Hepatocyte (in vitro differentiated cells): ENCODE results near the gene CMSS1. TPM values are rescaled to one million over a fixed set of nuclear protein-coding genes. Genes with fewer than 3 reads are reported as not detected.

Source experiments
- DNase-seq: peaks from one replicate; pipeline ENCODE4 v3.0.0-alpha.2; 2016; ENCODE audit warnings: low spot score
- H2AFZ ChIP-seq: fragments of 200-600 bp; sonication (generic); 2 replicates; pipeline ENCODE4 v1.6.0; 2016; ENCODE audit warnings: antibody characterized with exemption, mild to moderate bottlenecking
- H3K27ac ChIP-seq: fragments of 200-600 bp; sonication (generic); 2 replicates; pipeline ENCODE4 v1.5.1; 2016; ENCODE audit warnings: mild to moderate bottlenecking
- H3K27me3 ChIP-seq: fragments of 200-600 bp; sonication (generic); 2 replicates; pipeline ENCODE4 v1.6.1; 2016
- H3K36me3 ChIP-seq: fragments of 200-600 bp; sonication (generic); replicated peaks from 2 replicates; pipeline ENCODE4 v1.5.1; 2016; ENCODE audit warnings: low read depth; ENCODE audit not compliant: insufficient read depth
- H3K4me1 ChIP-seq: fragments of 200-600 bp; sonication (generic); 2 replicates; pipeline ENCODE4 v1.5.1; 2016; ENCODE audit warnings: mild to moderate bottlenecking, moderate library complexity; ENCODE audit not compliant: insufficient read depth
- H3K4me2 ChIP-seq: fragments of 200-600 bp; sonication (generic); 2 replicates; pipeline ENCODE4 v1.6.0; 2016
- H3K4me3 ChIP-seq: fragments of 200-600 bp; sonication (generic); 2 replicates; pipeline ENCODE4 v1.5.1; 2016; ENCODE audit warnings: mild to moderate bottlenecking
- H3K79me2 ChIP-seq: fragments of 200-600 bp; sonication (generic); 2 replicates; pipeline ENCODE4 v1.6.0; 2017; ENCODE audit warnings: mild to moderate bottlenecking
- H3K9me2 ChIP-seq: fragments of 200-600 bp; sonication (generic); replicated peaks from 2 replicates; pipeline ENCODE4 v1.6.0; 2017; ENCODE audit warnings: mild to moderate bottlenecking; ENCODE audit not compliant: insufficient read depth
- H3K9me3 ChIP-seq: fragments of 200-600 bp; sonication (generic); 2 replicates; pipeline ENCODE4 v1.5.1; 2016; ENCODE audit warnings: low read depth, mild to moderate bottlenecking
- H4K20me1 ChIP-seq: fragments of 200-600 bp; sonication (generic); 2 replicates; pipeline ENCODE4 v1.6.0; 2016; ENCODE audit warnings: mild to moderate bottlenecking; ENCODE audit not compliant: insufficient read depth, poor library complexity, severe bottlenecking
- EZH2 ChIP-seq: fragments of 200-600 bp; sonication (generic); IDR thresholded peaks from 2 replicates; pipeline ENCODE4 v1.6.1; 2016; ENCODE audit warnings: antibody characterized with exemption, mild to moderate bottlenecking, borderline replicate concordance
- EZH2phosphoT487 ChIP-seq: fragments of 200-600 bp; sonication (generic); IDR thresholded peaks from one replicate; pipeline ENCODE4 v1.6.1; 2018; ENCODE audit warnings: antibody characterized with exemption, mild to moderate bottlenecking, low read depth, moderate library complexity; ENCODE audit not compliant: unreplicated experiment, severe bottlenecking
- WGBS: methylation state at CpG from one replicate; pipeline ENCODE4 v1.1.6; 2016; ENCODE audit warnings: low lambda C conversion rate; ENCODE audit errors: missing lambda C conversion rate; 5-methylcytosine and 5-hydroxymethylcytosine counted together
- polyA plus RNA-seq: library from polyadenylated mRNA; unstranded; fragments of >200 nt; fragmentation: Nextera tagmentation; extraction: Ambion mirVana; gene quantifications from 2 replicates; pipeline ENCODE4 v1.2.1, GENCODE V29; 2016
- total RNA-seq: library from RNA; depleted of rRNA; stranded (reverse); fragments of >200 nt; gene quantifications from 2 replicates; pipeline ENCODE4 v1.2.3, GENCODE V29; 2014
- TF ChIP-seq, protein P1 (sequence below): fragments of 200-600 bp; sonication (generic); IDR thresholded peaks from 2 replicates; pipeline ENCODE4 v1.5.1; 2016; ENCODE audit warnings: antibody characterized with exemption, mild to moderate bottlenecking; ENCODE audit not compliant: poor library complexity

CMSS1 gene
- total and polyA plus RNA-seq, 2 experiments from 2014 or later = 11.8 to 17.0 TPM

DNA sequence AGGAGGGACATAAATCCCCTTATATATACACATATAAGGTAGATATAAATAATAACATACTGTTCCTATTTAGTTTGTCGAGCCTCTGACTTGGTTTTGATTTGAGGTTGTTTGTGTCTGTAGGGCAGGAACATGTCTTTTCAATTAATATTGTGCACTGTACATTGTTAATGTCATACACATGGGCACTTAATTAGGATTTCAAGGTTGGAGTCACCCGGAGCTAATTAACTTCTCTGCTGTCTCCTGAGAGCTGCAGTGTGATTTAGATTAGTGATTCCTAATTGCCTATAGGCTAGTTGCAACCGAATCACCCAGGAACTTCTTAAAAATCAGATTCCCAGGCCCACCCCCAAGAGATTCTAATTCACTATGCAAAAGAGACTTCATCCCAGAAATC, 347.1 kb downstream of the CMSS1 start:
- Histone ChIP-seq H3K4me2 (no peak overlapping the region), H3K27ac (no peak overlapping the region), H3K9me3 (no peaks in the 10 kb centered on the region), H4K20me1 (no peaks in the 10 kb centered on the region), H2AFZ (peak overlapping the region; percentile 31), H3K4me1 (peaks cover 20% of the 10 kb centered on the region), H3K9me2 (no peaks in the 10 kb centered on the region), H3K4me3 (no peak overlapping the region), H3K79me2 (no peaks in the 10 kb centered on the region), H3K36me3 (no peaks in the 10 kb centered on the region), H3K27me3 (no peaks in the 10 kb centered on the region)
- 53% methylated on average over 3 of the region's 3 CpGs for WGBS
- TF ChIP-seq, protein P1, sequence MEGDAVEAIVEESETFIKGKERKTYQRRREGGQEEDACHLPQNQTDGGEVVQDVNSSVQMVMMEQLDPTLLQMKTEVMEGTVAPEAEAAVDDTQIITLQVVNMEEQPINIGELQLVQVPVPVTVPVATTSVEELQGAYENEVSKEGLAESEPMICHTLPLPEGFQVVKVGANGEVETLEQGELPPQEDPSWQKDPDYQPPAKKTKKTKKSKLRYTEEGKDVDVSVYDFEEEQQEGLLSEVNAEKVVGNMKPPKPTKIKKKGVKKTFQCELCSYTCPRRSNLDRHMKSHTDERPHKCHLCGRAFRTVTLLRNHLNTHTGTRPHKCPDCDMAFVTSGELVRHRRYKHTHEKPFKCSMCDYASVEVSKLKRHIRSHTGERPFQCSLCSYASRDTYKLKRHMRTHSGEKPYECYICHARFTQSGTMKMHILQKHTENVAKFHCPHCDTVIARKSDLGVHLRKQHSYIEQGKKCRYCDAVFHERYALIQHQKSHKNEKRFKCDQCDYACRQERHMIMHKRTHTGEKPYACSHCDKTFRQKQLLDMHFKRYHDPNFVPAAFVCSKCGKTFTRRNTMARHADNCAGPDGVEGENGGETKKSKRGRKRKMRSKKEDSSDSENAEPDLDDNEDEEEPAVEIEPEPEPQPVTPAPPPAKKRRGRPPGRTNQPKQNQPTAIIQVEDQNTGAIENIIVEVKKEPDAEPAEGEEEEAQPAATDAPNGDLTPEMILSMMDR = no peak
- TF ChIP-seq EZH2phosphoT487 = no peak
- TF ChIP-seq EZH2 = no peak
- no peak for DNase-seq

DNA sequence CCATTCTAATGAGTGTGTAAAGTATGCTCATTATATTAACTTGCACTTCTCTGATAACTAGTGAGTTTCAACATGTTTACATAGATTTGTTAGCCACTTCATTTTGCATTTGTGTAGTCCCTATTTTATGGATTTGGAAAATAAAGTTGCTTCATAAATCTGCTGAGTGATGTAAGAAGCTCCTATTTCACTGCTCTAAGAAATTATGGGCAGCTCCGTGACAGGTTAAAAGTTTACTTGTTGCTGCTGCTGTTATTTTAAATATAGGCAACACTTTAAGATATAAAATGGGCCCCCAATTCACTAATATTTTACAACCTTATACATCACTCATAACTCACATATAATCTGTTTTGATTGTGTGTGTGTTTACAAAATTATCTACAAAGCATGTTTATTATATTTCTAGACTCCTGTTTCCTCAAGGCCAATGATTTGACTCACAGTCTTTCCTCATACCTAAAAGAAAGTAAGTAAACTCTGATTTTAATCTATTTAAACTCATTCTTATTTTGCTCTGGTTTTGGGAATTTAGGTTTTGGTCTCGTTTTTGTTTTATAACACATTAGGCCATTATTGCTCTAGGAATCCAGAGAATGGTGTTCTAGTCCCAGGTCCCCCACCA, 348.4 kb downstream of the CMSS1 start:
- no peaks in the 10 kb centered on the region for H3K9me3 ChIP-seq
- DNase-seq = no peak
- peaks cover 15% of the 10 kb centered on the region for H3K4me1 ChIP-seq
- H2AFZ ChIP-seq = no peak overlapping the region
- no peak for TF ChIP-seq EZH2
- TF ChIP-seq, protein P1 = no peak
- no peak for TF ChIP-seq EZH2phosphoT487
- H3K27ac ChIP-seq = no peak overlapping the region
- H3K27me3 ChIP-seq = no peaks in the 10 kb centered on the region
- no peak overlapping the region for H3K4me2 ChIP-seq
- no peaks in the 10 kb centered on the region for H3K36me3 ChIP-seq
- no peak overlapping the region for H3K4me3 ChIP-seq
- no peaks in the 10 kb centered on the region for H3K79me2 ChIP-seq
- H3K9me2 ChIP-seq = no peaks in the 10 kb centered on the region
- no peaks in the 10 kb centered on the region for H4K20me1 ChIP-seq
- 85% methylated on average over 2 of the region's 2 CpGs for WGBS

DNA sequence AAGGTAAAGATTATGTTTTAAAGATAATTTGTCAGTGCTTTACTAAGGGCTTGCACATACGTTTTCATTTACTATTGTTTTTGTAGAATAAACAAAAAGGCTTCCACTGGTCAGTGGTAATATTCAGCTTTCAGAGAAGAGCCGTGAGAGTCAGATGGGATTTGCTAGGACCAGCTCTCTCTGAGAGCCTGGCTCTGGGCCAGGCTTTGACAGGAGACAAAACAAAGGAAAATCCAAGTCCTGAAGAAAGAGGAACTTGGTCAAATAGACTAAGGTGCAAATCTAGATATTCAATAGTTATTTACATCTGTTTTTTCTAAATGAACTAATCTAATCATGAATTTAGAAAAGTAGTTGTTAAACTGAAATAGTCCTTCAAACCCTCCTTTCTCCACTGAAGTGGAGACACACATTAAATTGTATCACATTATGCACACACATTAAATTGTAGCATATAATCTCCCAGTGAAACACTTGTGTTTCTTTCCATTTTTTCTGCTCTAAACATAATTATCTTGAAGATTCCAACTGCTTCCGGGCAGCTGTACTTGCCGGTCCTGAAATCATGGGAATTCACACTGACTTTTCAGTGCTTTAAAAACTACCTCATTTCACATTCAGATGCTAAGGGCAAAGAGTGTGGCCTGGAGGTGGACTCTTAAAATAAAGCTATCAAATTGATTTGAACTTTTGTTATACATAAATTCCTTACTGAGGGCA, 351.7 kb downstream of the CMSS1 start:
- no peak overlapping the region for H3K4me2 ChIP-seq
- DNase-seq = no peak
- no peaks in the 10 kb centered on the region for H3K9me2 ChIP-seq
- no peaks in the 10 kb centered on the region for H3K27me3 ChIP-seq
- H3K4me1 ChIP-seq = peaks cover 7% of the 10 kb centered on the region
- 57% methylated on average over 4 of the region's 4 CpGs for WGBS
- H3K79me2 ChIP-seq = no peaks in the 10 kb centered on the region
- no peak overlapping the region for H2AFZ ChIP-seq
- H3K9me3 ChIP-seq = no peaks in the 10 kb centered on the region
- H3K4me3 ChIP-seq = no peak overlapping the region
- H4K20me1 ChIP-seq = no peaks in the 10 kb centered on the region
- H3K36me3 ChIP-seq = no peaks in the 10 kb centered on the region
- H3K27ac ChIP-seq = no peak overlapping the region
- no peak for TF ChIP-seq EZH2phosphoT487

DNA sequence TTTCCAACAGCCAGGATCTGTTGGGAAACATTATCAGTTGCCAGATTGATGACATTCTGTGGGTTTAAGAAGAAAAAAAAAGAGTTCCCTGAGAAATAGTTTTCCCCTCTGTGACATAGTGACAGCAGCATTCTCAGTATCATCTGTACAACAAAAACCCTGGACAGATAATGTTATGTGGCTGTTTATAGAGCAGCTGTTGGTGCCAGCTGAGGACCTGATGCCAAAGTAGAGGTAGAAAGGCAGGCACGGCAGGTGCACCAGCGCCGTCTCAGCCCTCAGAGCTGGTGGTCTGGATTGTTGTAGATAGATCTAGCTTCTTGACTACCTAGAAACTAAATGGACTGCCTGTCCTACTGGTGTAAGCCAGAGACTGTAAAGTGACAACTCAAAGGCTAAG, 352.8 kb downstream of the CMSS1 start:
- H3K27me3 ChIP-seq = no peaks in the 10 kb centered on the region
- no peak for TF ChIP-seq EZH2
- no peak for TF ChIP-seq EZH2phosphoT487
- TF ChIP-seq, protein P1 = no peak
- H3K4me2 ChIP-seq = no peak overlapping the region
- no peak overlapping the region for H2AFZ ChIP-seq
- H3K9me2 ChIP-seq = no peaks in the 10 kb centered on the region
- H3K36me3 ChIP-seq = no peaks in the 10 kb centered on the region
- H4K20me1 ChIP-seq = no peaks in the 10 kb centered on the region
- no peaks in the 10 kb centered on the region for H3K9me3 ChIP-seq
- H3K27ac ChIP-seq = no peak overlapping the region
- no peaks in the 10 kb centered on the region for H3K79me2 ChIP-seq
- no peak for DNase-seq
- H3K4me3 ChIP-seq = no peak overlapping the region
- WGBS = 96% methylated on average over 3 of the region's 3 CpGs
- peaks cover 5% of the 10 kb centered on the region for H3K4me1 ChIP-seq
